ENCODE measurements around the gene TSHZ2. TPM values are rescaled to one million over a fixed set of nuclear protein-coding genes. Genes with fewer than 3 reads are reported as not detected.

TSHZ2 gene
- total and polyA plus RNA-seq, 2 donors (not counting 3 experiments of a cell fraction or from before 2014, with no cell fraction given) = not detected

DNA sequence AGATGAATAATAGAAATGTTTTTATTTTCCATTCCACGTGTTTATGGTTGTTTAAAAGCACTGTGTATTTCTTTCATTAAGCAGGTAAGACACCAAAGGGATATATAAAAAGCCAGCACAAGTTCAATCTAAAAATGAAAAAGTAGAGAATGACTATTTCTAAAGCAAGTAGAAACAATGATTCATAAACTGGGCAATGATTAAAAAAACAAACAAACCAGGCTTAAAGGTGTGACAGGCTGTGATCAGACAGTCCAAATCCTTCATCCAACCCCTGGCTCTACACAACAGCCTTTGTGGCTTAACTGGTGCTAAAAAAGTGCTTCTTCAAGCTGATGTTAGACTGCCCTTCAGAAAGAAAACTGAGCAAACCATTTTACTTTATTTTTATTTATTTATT, 45.7 kb upstream of the TSHZ2 start:
- Histone ChIP-seq H3K79me2 (ENCODE audit: control insufficient read depth, insufficient read depth, low read length) (no peaks in the 10 kb centered on the region), H3K9ac (replicated peaks; ENCODE audit: extremely low read depth, insufficient read depth, low read length) (no peak overlapping the region), H3K27me3 (ENCODE audit: control insufficient read depth in 2 of 2, insufficient read depth in 2 of 2, low read length in 2 of 2) (no peaks in the 10 kb centered on the region), H3K4me3 (replicated peaks in 1 of 3; ENCODE audit: insufficient read depth in 1 of 3, low read depth in 1 of 3, low read length in 3 of 3) (no peak overlapping the region), H4K20me1 (replicated peaks; ENCODE audit: control insufficient read depth, extremely low read depth, insufficient read depth, low read length) (no peaks in the 10 kb centered on the region), H3K36me3 (ENCODE audit: control insufficient read depth in 2 of 2, extremely low read depth in 1 of 2, insufficient read depth in 2 of 2, low read length in 2 of 2) (no peaks in the 10 kb centered on the region), H2AFZ (ENCODE audit: low read depth, low read length) (no peak overlapping the region), H3K27ac (ENCODE audit: insufficient read depth, low read depth, low read length) (no peak overlapping the region), H3K9me1 (replicated peaks; ENCODE audit: control insufficient read depth, extremely low read depth, insufficient read depth, low read length) (no peaks in the 10 kb centered on the region), H3K9me3 (replicated peaks; ENCODE audit: control insufficient read depth, insufficient read depth, low read length) (no peaks in the 10 kb centered on the region), H3K4me2 (ENCODE audit: insufficient read depth, low read length) (no peak overlapping the region), H3K4me1 (ENCODE audit: control insufficient read depth, extremely low read depth, insufficient read depth, low read length) (no peaks in the 10 kb centered on the region)
- TF ChIP-seq MYC (IDR thresholded peaks at IDR 0.05; ENCODE audit: low read depth, low read length) = no peak
- TF ChIP-seq, protein P1, sequence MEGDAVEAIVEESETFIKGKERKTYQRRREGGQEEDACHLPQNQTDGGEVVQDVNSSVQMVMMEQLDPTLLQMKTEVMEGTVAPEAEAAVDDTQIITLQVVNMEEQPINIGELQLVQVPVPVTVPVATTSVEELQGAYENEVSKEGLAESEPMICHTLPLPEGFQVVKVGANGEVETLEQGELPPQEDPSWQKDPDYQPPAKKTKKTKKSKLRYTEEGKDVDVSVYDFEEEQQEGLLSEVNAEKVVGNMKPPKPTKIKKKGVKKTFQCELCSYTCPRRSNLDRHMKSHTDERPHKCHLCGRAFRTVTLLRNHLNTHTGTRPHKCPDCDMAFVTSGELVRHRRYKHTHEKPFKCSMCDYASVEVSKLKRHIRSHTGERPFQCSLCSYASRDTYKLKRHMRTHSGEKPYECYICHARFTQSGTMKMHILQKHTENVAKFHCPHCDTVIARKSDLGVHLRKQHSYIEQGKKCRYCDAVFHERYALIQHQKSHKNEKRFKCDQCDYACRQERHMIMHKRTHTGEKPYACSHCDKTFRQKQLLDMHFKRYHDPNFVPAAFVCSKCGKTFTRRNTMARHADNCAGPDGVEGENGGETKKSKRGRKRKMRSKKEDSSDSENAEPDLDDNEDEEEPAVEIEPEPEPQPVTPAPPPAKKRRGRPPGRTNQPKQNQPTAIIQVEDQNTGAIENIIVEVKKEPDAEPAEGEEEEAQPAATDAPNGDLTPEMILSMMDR (IDR thresholded peaks at IDR 0.05; ENCODE audit: extremely low read depth in 1 of 2, insufficient read depth in 1 of 2, low read depth in 1 of 2, low read length in 2 of 2) = no peak
- no peak for TF ChIP-seq EZH2 (IDR thresholded peaks at IDR 0.05; ENCODE audit: borderline replicate concordance, low read depth, low read length, severe bottlenecking)
- TF ChIP-seq GATA2 (IDR thresholded peaks at IDR 0.05; ENCODE audit: insufficient read depth, insufficient read length, low read depth, low read length) = no peak
- TF ChIP-seq POLR2AphosphoS5 (IDR thresholded peaks at IDR 0.05; ENCODE audit: insufficient read depth, low read depth, low read length) = no peak
- no peak for TF ChIP-seq FOS (IDR thresholded peaks at IDR 0.05; ENCODE audit: borderline replicate concordance, insufficient read depth, low read length)
- no peak for TF ChIP-seq POLR2A (IDR thresholded peaks at IDR 0.05; ENCODE audit: low read depth, low read length)
- no peak for TF ChIP-seq JUN (IDR thresholded peaks at IDR 0.05; ENCODE audit: borderline replicate concordance, insufficient read depth, insufficient read length, low read depth)
- TF ChIP-seq, protein P2, sequence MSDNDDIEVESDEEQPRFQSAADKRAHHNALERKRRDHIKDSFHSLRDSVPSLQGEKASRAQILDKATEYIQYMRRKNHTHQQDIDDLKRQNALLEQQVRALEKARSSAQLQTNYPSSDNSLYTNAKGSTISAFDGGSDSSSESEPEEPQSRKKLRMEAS (IDR thresholded peaks at IDR 0.05; ENCODE audit: insufficient read depth, insufficient read length) = no peak
- POLR2A ChIA-PET = no interaction called here
- CTCF ChIA-PET = no interaction called here
- no TSS peak for BruUV-seq (replicated peaks)
- no peak for DNase-seq (ENCODE audit: low read depth, low spot score)
- dilution Hi-C loops (cut with MboI; ENCODE audit: extremely low pct_ligation_motif_present, low sequenced_read_pairs) = no loop called here
- no peak for FAIRE-seq
- intact Hi-C loops (cut with micrococcal nuclease) = no loop called here
